CD4-positive, alpha-beta T cell (primary cell): ENCODE data around the gene HOXD8. TPM values are rescaled to one million over a fixed set of nuclear protein-coding genes. Genes with fewer than 3 reads are reported as not detected.
A peak's percentile ranks its signal among the peaks of the same experiment; 100 is the strongest.

Source experiments
- ATAC-seq: fragments of 200-7000 bp; cut with Tn5 transposase; one replicate; pipeline ENCODE4 v1.10.0; 2022; ENCODE audit warnings: mild to moderate bottlenecking; ENCODE audit not compliant: poor library complexity
- CTCF ChIA-PET: fragments of 350-600 bp; sonication (Branson Sonifier 250); formaldehyde crosslinking; loops from one replicate; lab custom pipeline; 2021; ENCODE audit warnings: antibody characterized with exemption, inconsistent platforms; lab: Charles Lee
- POLR2A ChIA-PET: fragments of 350-600 bp; sonication (Branson Sonifier 250); formaldehyde crosslinking; loops from one replicate; lab custom pipeline; 2021; ENCODE audit warnings: antibody characterized with exemption, inconsistent platforms; lab: Charles Lee
- DNase-seq, 14 experiments: peaks; one replicate each; pipeline ENCODE4 v3.0.0-alpha.2; 2013 to 2020; ENCODE audit warnings: mixed read lengths in 2 of 14
- H3K27ac ChIP-seq, 2 donors: one replicate each; pipeline versions ENCODE4 v1.5.1 to v1.7.0; 2013; ENCODE audit warnings: low read length in 2 of 2, low read depth in 1 of 2, mild to moderate bottlenecking in 1 of 2
- H3K27me3 ChIP-seq, 2 experiments: 1 replicate in 1 of 2; 2 replicates in 1 of 2; pipeline versions ENCODE4 v1.6.1 to v1.7.0; 2013; ENCODE audit warnings: low read length in 2 of 2, control low read depth in 1 of 2, mild to moderate bottlenecking in 1 of 2, moderate library complexity in 1 of 2; ENCODE audit not compliant: insufficient read depth in 2 of 2, control insufficient read depth in 1 of 2
- H3K36me3 ChIP-seq: one replicate; pipeline ENCODE4 v1.6.1; 2013; ENCODE audit warnings: low read length, control low read depth; ENCODE audit not compliant: insufficient read depth
- H3K4me1 ChIP-seq: one replicate; pipeline ENCODE4 v1.6.1; 2013; ENCODE audit warnings: low read length, control low read depth; ENCODE audit not compliant: insufficient read depth
- H3K4me3 ChIP-seq: one replicate; pipeline ENCODE4 v1.5.1; 2013; ENCODE audit warnings: mild to moderate bottlenecking, low read length, moderate library complexity
- H3K9me3 ChIP-seq, 2 experiments: 1 replicate in 1 of 2; 2 replicates in 1 of 2; pipeline versions ENCODE4 v1.6.1 to v1.7.0; 2013; ENCODE audit warnings: low read length in 2 of 2, mild to moderate bottlenecking in 2 of 2, control low read depth in 1 of 2, moderate library complexity in 1 of 2; ENCODE audit not compliant: control insufficient read depth in 1 of 2, insufficient read depth in 1 of 2
- H3K27ac Mint-ChIP-seq: one replicate; pipeline ENCODE4 v1.8.0; 2020; ENCODE audit warnings: mixed read lengths
- H3K27me3 Mint-ChIP-seq: one replicate; pipeline ENCODE4 v1.8.0; 2021; ENCODE audit warnings: mixed read lengths
- H3K36me3 Mint-ChIP-seq: one replicate; pipeline ENCODE4 v1.8.0; 2021; ENCODE audit warnings: low read depth, mixed read lengths
- H3K4me1 Mint-ChIP-seq: one replicate; pipeline ENCODE4 v1.8.0; 2021; ENCODE audit warnings: low read depth, mixed read lengths
- H3K4me3 Mint-ChIP-seq: one replicate; pipeline ENCODE4 v1.8.0; 2020; ENCODE audit warnings: mild to moderate bottlenecking, mixed read lengths
- H3K9me3 Mint-ChIP-seq: one replicate; pipeline ENCODE4 v1.8.0; 2020; ENCODE audit warnings: mixed read lengths
- CTCF ChIP-seq: fragments of 200-600 bp; IDR thresholded peaks from one replicate; pipeline ENCODE4 v1.8.0; 2022; ENCODE audit warnings: antibody characterized with exemption, mild to moderate bottlenecking
- intact Hi-C, 2 experiments: fragments of 100-400 bp; cut with DNase I in 1 of 2; cut with micrococcal nuclease in 1 of 2; formaldehyde crosslinking; loops; one replicate each; pipeline versions ENCODE4 v1.15.1 to v1.9.0; 2023 to 2025; cut with DNase I, micrococcal nuclease
- total RNA-seq, 174 experiments: library from RNA in 2 of 174; stranded (reverse) in 2 of 174; gene quantifications; one replicate each; pipeline ENCODE4 v1.2.3 and lab custom pipeline; 2021 to 2026

The HOXD8 gene
- total RNA-seq, 2 experiments from 2014 or later = not detected

- POLR2A ChIA-PET = interaction anchor here (0.6 to 1.1 kb wide), 3 partner anchors 14 to 712 kb away, joined by 3 read pairs; no protein-coding TSS in a partner anchor
- Histone ChIP-seq H3K36me3 (no peaks in the 10 kb centered on the region), H3K4me3 (peak overlapping the region; percentile 29), H3K9me3 (peaks cover 14 to 44% of the 10 kb centered on the region in 2 experiments), H3K27me3 (peaks cover 85 to 98% of the 10 kb centered on the region in 2 experiments), H3K27ac (no peak overlapping the region), H3K4me1 (peaks cover 35% of the 10 kb centered on the region)
- H3K27me3 Mint-ChIP-seq = peaks cover 95% of the 10 kb centered on the region
- ATAC-seq (peak; percentile 88), DNase-seq (peak; percentile 15 to 79 (median 50))
- TF ChIP-seq CTCF = peak; percentile 35
- no peak overlapping the region for H3K27ac Mint-ChIP-seq
- peak overlapping the region; percentile 39 for H3K4me3 Mint-ChIP-seq
- CTCF ChIA-PET = interaction anchor here (0.9 to 1.0 kb wide), 2 partner anchors 14 to 314 kb away, joined by 3 read pairs; no protein-coding TSS in a partner anchor
- H3K4me1 Mint-ChIP-seq = peaks cover 35% of the 10 kb centered on the region
- intact Hi-C loops = loop anchor here (5.0 kb wide), 1 partner anchor 317 kb away; no protein-coding TSS in a partner anchor
- peaks cover 3% of the 10 kb centered on the region for H3K36me3 Mint-ChIP-seq
- peaks cover 4% of the 10 kb centered on the region for H3K9me3 Mint-ChIP-seq
Observed at GRCh38 chr2:176140513-176141317, 11.2 kb downstream of the HOXD8 start.

- Mint-ChIP-seq H3K36me3 (peaks cover 3% of the 10 kb centered on the region), H3K9me3 (peaks cover 4% of the 10 kb centered on the region), H3K4me3 (no peak overlapping the region), H3K27ac (no peak overlapping the region), H3K27me3 (peaks cover 97% of the 10 kb centered on the region), H3K4me1 (peaks cover 27% of the 10 kb centered on the region)
- Histone ChIP-seq H3K4me1 (peaks cover 21% of the 10 kb centered on the region), H3K27ac (no peak overlapping the region), H3K27me3 (peaks cover 86 to 98% of the 10 kb centered on the region in 2 experiments), H3K9me3 (peaks cover 14 to 35% of the 10 kb centered on the region in 2 experiments), H3K36me3 (no peaks in the 10 kb centered on the region), H3K4me3 (no peak overlapping the region)
- ChIA-PET CTCF (no interaction called here), POLR2A (no interaction called here)
- no peak for DNase-seq
- TF ChIP-seq CTCF = no peak
- intact Hi-C loops = loop anchor here (5.0 kb wide), 1 partner anchor 315 kb away; no protein-coding TSS in a partner anchor
- ATAC-seq = no peak
Observed at GRCh38 chr2:176142281-176142680, 12.8 kb downstream of the HOXD8 start.

GRCh38 chr2:176145085-176145969 lies 15.8 kb downstream of the HOXD8 start:
- POLR2A ChIA-PET = no interaction called here
- peaks cover 3% of the 10 kb centered on the region for H3K36me3 Mint-ChIP-seq
- no peak overlapping the region for H3K4me3 Mint-ChIP-seq
- H3K27me3 Mint-ChIP-seq = peaks cover 97% of the 10 kb centered on the region
- DNase-seq = no peak
- H3K9me3 ChIP-seq = peaks cover 0 to 39% of the 10 kb centered on the region in 2 experiments
- peaks cover 15% of the 10 kb centered on the region for H3K4me1 ChIP-seq
- no peak overlapping the region for H3K27ac Mint-ChIP-seq
- CTCF ChIA-PET = no interaction called here
- no peak overlapping the region for H3K4me3 ChIP-seq
- peaks cover 8% of the 10 kb centered on the region for H3K4me1 Mint-ChIP-seq
- intact Hi-C loops = no loop called here
- no peak for ATAC-seq
- H3K27me3 ChIP-seq = peaks cover 90 to 98% of the 10 kb centered on the region in 2 experiments
- H3K9me3 Mint-ChIP-seq = no peaks in the 10 kb centered on the region
- H3K27ac ChIP-seq = no peak overlapping the region
- H3K36me3 ChIP-seq = no peaks in the 10 kb centered on the region
- TF ChIP-seq CTCF = no peak
